ENCODE data around the gene CHD5. TPM values are rescaled to one million over a fixed set of nuclear protein-coding genes. Genes with fewer than 3 reads are reported as not detected.

CHD5 gene
- total RNA-seq, 1 experiment from 2014 or later: 1.6 TPM

GRCh38 chr1:6142036-6142621 is 38.0 kb downstream of the CHD5 start:
- Histone ChIP-seq H4K20me1 (ENCODE audit: control insufficient read depth, insufficient read depth, insufficient read length) (no peaks in the 10 kb centered on the region), H3K27ac (ENCODE audit: insufficient read length, low read depth, low read length) (no peak overlapping the region), H2BK15ac (ENCODE audit: low read depth, low read length) (no peak overlapping the region), H3K9ac (ENCODE audit: extremely low read depth, insufficient read length, low read length) (no peak overlapping the region), H2AK5ac (ENCODE audit: insufficient read length, low read length) (no peak overlapping the region), H3K27me3 (ENCODE audit: insufficient read depth, low read length) (no peaks in the 10 kb centered on the region), H4K5ac (ENCODE audit: insufficient read length, low read depth, low read length) (no peak overlapping the region), H3K14ac (ENCODE audit: insufficient read depth, low read length) (no peak overlapping the region), H3K56ac (ENCODE audit: insufficient read length, low read depth, low read length) (no peak overlapping the region), H3K4me1 (ENCODE audit: insufficient read depth, low read length) (no peaks in the 10 kb centered on the region), H2BK120ac (ENCODE audit: low read depth, low read length, poor library complexity, severe bottlenecking) (no peak overlapping the region), H2BK20ac (ENCODE audit: low read depth, low read length, poor library complexity, severe bottlenecking) (no peak overlapping the region), H3K4ac (ENCODE audit: low read depth, low read length) (no peak overlapping the region), H3K23me2 (ENCODE audit: insufficient read length, low read depth, low read length, poor library complexity, severe bottlenecking) (no peaks in the 10 kb centered on the region), H3K9me3 (ENCODE audit: control insufficient read depth, low read depth, low read length) (no peaks in the 10 kb centered on the region), H4K91ac (ENCODE audit: insufficient read length, low read depth, low read length) (peak overlapping the region; percentile 4), H3T11ph (ENCODE audit: low read length) (no peak overlapping the region), H3K23ac (ENCODE audit: insufficient read length, low read depth, low read length) (no peak overlapping the region), H2BK12ac (ENCODE audit: insufficient read length, low read depth, low read length) (no peak overlapping the region), H2BK5ac (ENCODE audit: insufficient read length, low read length) (no peak overlapping the region), H3K18ac (ENCODE audit: insufficient read length, low read depth, low read length) (no peak overlapping the region), H3K79me2 (ENCODE audit: insufficient read depth, low read length) (no peaks in the 10 kb centered on the region), H3K79me1 (ENCODE audit: insufficient read depth, low read depth, low read length, poor library complexity, severe bottlenecking) (no peaks in the 10 kb centered on the region), H2AFZ (ENCODE audit: low read length) (no peak overlapping the region), H3K4me2 (ENCODE audit: insufficient read depth, insufficient read length, low read length) (no peak overlapping the region), H4K8ac (replicated peaks; ENCODE audit: insufficient read length, low read depth, low read length) (no peak overlapping the region)
- TF ChIP-seq CTCF (conservative IDR thresholded peaks at IDR 0.05): no peak
- DNase-seq: no peak
- no peaks in the 10 kb centered on the region for H3K36me3 Mint-ChIP-seq (ENCODE audit: insufficient read depth in 1 of 3, low read depth in 3 of 3)
- H3K27me3 Mint-ChIP-seq (ENCODE audit: low read depth): peaks cover 30% of the 10 kb centered on the region
- H3K9me3 Mint-ChIP-seq: no peaks in the 10 kb centered on the region
- no peak overlapping the region for H3K27ac Mint-ChIP-seq
- H3K4me1 Mint-ChIP-seq: peaks cover 0 to 9% of the 10 kb centered on the region in 2 experiments; a peak in 1 of 4 replicates
- no CpG with 5 or more reads among the region's 33 CpGs for WGBS (ENCODE audit: extremely low coverage, insufficient read length, low lambda C conversion rate)
- no peak overlapping the region for H3K4me3 Mint-ChIP-seq
